Activated T-cell treated with anti-CD3 and anti-CD28 coated beads, Interleukin-2, amount 50 U/mL, for 1 hour (primary cell): ENCODE results near the gene STEAP3.
"Not testable (repeated sequence)": the region's sequence is repeated elsewhere in the genome, so short reads cannot be mapped to it uniquely, and the experiment has no call there.

ENCODE experiments used
- DNase-seq: peaks from one replicate; pipeline ENCODE4 v3.0.0-alpha.2; 2020

The STEAP3 gene

GRCh38 chr2:119266091-119266589 is 42.5 kb downstream of the STEAP3 start:
- DNase-seq, result no peak

- no peak for DNase-seq
Measured at GRCh38 chr2:119267604-119268003, 44.0 kb downstream of the STEAP3 start.

GRCh38 chr2:119276864-119277263 is 53.2 kb downstream of the STEAP3 start:
- no peak for DNase-seq

GRCh38 chr2:119278385-119278784 is 54.8 kb downstream of the STEAP3 start:
- not testable (repeated sequence) for DNase-seq

GRCh38 chr2:119278946-119279345 is 55.3 kb downstream of the STEAP3 start:
- DNase-seq, result no peak

GRCh38 chr2:119279666-119280065 is 56.0 kb downstream of the STEAP3 start:
- no peak for DNase-seq

GRCh38 chr2:119280680-119281079 is 57.0 kb downstream of the STEAP3 start:
- DNase-seq, result no peak

GRCh38 chr2:119282146-119282995 is 58.7 kb downstream of the STEAP3 start:
- no peak for DNase-seq

GRCh38 chr2:119282996-119283511 is 59.4 kb downstream of the STEAP3 start:
- DNase-seq, result no peak

- DNase-seq, result no peak
Measured at GRCh38 chr2:119283873-119284331, 60.3 kb downstream of the STEAP3 start.

GRCh38 chr2:119286661-119287060 is 63.0 kb downstream of the STEAP3 start:
- DNase-seq, result no peak

- no peak for DNase-seq
Measured at GRCh38 chr2:119288576-119288975, 64.9 kb downstream of the STEAP3 start.

GRCh38 chr2:119289093-119289492 is 65.5 kb downstream of the STEAP3 start:
- no peak for DNase-seq

GRCh38 chr2:119289642-119290041 is 66.0 kb downstream of the STEAP3 start:
- no peak for DNase-seq

- DNase-seq, result peak; percentile 67
Measured at GRCh38 chr2:119290859-119291587, 67.4 kb downstream of the STEAP3 start.

GRCh38 chr2:119291588-119292167 is 68.0 kb downstream of the STEAP3 start:
- DNase-seq, result no peak

GRCh38 chr2:119292226-119292625 is 68.6 kb downstream of the STEAP3 start:
- no peak for DNase-seq

GRCh38 chr2:119293254-119293653 is 69.6 kb downstream of the STEAP3 start:
- no peak for DNase-seq

GRCh38 chr2:119293900-119294299 is 70.3 kb downstream of the STEAP3 start:
- DNase-seq, result no peak

- no peak for DNase-seq
Measured at GRCh38 chr2:119294671-119295070, 71.0 kb downstream of the STEAP3 start.

- DNase-seq, result no peak
Measured at GRCh38 chr2:119295688-119296375, 72.2 kb downstream of the STEAP3 start.

GRCh38 chr2:119301413-119301812 is 77.8 kb downstream of the STEAP3 start:
- no peak for DNase-seq

- no peak for DNase-seq
Measured at GRCh38 chr2:119304847-119305246, 81.2 kb downstream of the STEAP3 start.
